Activated CD8-positive, alpha-beta memory T cell treated with anti-CD3 and anti-CD28 coated beads for 1 hour (primary cell): ENCODE data around the gene PDZD2.

ENCODE experiments used
- DNase-seq, 2 donors: peaks; one replicate each; pipeline ENCODE4 v3.0.0-alpha.2; 2020; ENCODE audit warnings: low read depth in 1 of 2; ENCODE audit errors: extremely low read depth in 1 of 2

The PDZD2 gene

GRCh38 chr5:31911291-31912265 is 272.6 kb downstream of the PDZD2 start:
- DNase-seq: no peak

- no peak for DNase-seq
Measured at GRCh38 chr5:31913808-31914207, 274.9 kb downstream of the PDZD2 start.

GRCh38 chr5:31916327-31916726 is 277.4 kb downstream of the PDZD2 start:
- no peak for DNase-seq

- no peak for DNase-seq
Measured at GRCh38 chr5:31918739-31919138, 279.8 kb downstream of the PDZD2 start.

GRCh38 chr5:31921852-31922305 is 282.9 kb downstream of the PDZD2 start:
- DNase-seq: no peak

DNA sequence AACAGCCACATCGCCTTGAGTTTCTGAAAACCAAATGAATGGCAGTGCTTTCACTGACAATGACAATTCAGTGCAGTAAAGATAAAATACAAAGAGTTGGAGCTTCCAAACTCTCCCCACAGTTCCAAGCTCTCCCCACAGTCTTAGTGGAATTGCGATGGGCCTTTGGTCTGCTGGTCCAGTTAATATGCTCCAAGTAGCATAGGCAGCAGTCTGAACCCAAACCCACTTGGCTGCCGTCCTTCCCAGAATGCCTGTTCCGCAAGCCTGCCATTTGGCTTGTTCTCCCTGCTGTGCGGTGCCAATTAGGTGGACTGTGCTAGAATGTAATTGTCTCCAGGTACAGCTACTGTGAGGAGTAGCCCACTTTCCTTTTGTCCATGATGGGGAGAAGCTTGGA is 285.1 kb downstream of the PDZD2 start:
- no peak for DNase-seq

- no peak for DNase-seq
Measured at GRCh38 chr5:31931874-31932273, 292.9 kb downstream of the PDZD2 start.

- no peak for DNase-seq
Measured at GRCh38 chr5:31934156-31934555, 295.2 kb downstream of the PDZD2 start.

- no peak for DNase-seq
Measured at GRCh38 chr5:31935496-31936369, 296.8 kb downstream of the PDZD2 start.

DNA sequence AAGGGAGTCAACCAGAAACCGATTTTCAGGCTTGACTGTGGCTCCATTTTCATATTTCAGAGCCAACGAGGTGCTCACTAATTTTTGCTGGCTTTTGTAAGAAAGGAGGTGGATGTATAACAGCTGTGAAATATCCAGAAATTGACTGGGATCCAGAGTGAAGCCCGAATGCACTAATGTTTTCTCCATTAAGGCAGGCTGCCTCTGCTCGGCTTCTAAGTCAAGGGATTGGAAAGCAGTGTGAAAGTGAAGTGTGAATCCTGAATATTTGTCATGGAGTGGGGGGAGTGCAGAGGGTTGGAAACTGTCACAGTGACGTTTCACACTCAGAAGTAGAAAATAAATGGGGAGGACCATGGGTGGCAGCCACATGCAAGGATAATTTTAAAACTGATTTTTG is 297.8 kb downstream of the PDZD2 start:
- no peak for DNase-seq

GRCh38 chr5:31937226-31937625 is 298.3 kb downstream of the PDZD2 start:
- no peak for DNase-seq

DNA sequence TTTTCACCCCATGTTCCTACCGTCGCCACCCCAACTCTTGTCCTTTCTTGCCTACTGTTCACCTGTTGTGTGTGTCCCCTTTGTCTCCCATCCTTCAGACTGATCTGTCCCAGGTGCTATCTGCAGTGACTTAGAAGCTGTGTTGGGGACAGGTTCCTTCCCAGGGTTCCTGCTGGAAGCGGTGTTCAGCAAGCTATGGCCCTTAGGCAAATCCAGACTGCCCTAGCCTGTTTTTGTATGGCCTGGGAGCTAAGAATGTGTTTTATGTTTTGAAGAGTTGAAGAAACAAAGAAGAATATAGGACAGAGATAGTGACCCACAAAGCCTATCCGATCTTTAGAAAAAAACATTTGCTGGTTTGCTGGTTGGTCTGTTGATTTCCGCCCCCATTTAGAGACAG is 298.8 kb downstream of the PDZD2 start:
- DNase-seq: no peak

- no peak for DNase-seq
Measured at GRCh38 chr5:31939151-31939550, 300.2 kb downstream of the PDZD2 start.

GRCh38 chr5:31941151-31941755 is 302.3 kb downstream of the PDZD2 start:
- no peak for DNase-seq

DNA sequence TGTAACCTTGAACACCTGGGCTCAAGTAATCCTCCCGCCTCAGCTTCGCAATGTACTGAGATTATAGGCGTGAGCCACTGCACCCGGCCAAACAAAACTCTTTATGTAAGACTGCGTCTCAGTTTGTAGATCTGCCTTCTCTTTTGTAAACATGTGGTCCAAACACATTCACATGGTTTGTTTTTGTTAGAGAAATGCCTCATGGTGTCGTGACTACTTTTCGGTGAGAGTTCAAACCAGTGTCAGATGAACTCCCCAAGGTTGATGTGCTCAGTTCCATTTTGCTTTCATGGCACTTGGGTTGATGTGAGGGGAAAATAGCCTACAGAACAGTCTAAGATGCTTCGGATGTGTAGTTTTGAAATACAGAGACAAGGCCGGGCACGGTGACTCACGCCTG is 303.6 kb downstream of the PDZD2 start:
- no peak for DNase-seq

GRCh38 chr5:31944684-31945445 is 305.9 kb downstream of the PDZD2 start:
- no peak for DNase-seq

GRCh38 chr5:31948006-31948405 is 309.1 kb downstream of the PDZD2 start:
- no peak for DNase-seq

- no peak for DNase-seq
Measured at GRCh38 chr5:31952067-31952466, 313.1 kb downstream of the PDZD2 start.

DNA sequence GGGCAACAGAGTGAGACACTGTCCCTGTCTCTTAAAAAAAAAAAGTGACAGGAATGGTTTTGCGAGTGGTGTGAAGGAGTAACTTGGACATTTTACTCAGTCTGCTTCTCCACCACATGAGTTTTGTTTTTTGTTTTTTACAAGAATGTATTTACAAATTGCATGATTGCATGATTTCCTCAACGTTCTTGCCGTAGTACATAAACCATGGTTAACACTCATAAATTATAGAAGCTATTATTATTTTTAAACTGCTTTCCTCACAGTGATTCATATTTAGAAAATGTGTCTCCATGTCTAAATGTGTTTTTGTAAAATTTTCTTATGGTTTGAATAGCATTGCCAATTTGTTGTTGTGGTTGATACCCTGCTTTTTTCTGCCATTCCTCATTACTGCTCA is 315.2 kb downstream of the PDZD2 start:
- DNase-seq: no peak

GRCh38 chr5:31957151-31957550 is 318.2 kb downstream of the PDZD2 start:
- DNase-seq: no peak
